ENCODE measurements around the gene CBFB. TPM values are rescaled to one million over a fixed set of nuclear protein-coding genes. Genes with fewer than 3 reads are reported as not detected.

CBFB gene
- total RNA-seq (2014; rRNA removed; shearing (Covaris generic)), result 26.9 and 27.8 TPM in 2 replicates
- 26.1 and 31.0 TPM in 2 replicates for polyA plus RNA-seq (2016; fragmentation: Nextera tagmentation; extraction: Ambion mirVana)
- long read RNA-seq, partial matches to known transcripts, result 0 of 2 reads
- long read RNA-seq, other reads (novel, unspliced or antisense), result 2 of 2 reads

DNA sequence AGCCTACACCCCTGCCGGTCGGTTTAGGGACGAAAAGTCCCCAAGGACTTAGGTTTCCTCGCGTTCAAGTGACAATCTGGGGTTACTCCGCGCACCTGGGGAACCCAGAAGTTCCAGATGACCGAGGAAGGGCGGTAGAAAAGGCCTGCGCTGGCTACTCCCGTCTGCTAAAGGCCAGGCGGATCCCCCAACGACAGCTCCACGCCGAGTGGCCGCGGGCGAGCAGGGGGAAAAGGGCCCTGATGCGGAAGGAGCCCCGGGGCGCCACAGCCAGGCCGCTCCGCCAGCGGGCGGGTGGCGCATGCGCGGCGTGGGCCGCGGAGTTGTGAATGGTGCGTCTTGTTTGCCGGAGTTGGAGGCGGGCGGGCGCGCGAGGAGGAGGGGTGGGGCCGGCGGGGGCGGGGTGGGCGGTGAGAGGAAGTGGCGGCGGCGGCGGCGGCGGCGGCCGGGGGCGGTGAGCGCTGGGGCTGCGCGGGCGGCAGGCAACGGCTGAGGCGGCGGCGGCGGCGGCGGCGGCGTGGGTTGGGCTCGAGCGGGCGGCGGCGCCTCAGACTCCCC lies at the start of gene CBFB:
CBFB (plus strand) TSS at position 454 of the 558 bp plus-strand sequence. CDS start 259 bp downstream, outside the sequence.
- Mint-ChIP-seq H3K9me3 (no peaks in the 10 kb centered on the region), H3K4me3 (peak within 1 kb of the TSS; percentile 89), H3K36me3 (ENCODE audit: low read depth) (peaks cover 2% of the 10 kb centered on the region; the same call in 2 of the 3 replicates), H3K4me1 (peaks cover 14% of the 10 kb centered on the region), H3K27ac (peak within 1 kb of the TSS; percentile 36; the same call in 1 of the 2 replicates), H3K27me3 (ENCODE audit: insufficient read depth, low read depth, poor library complexity) (peaks cover 14% of the 10 kb centered on the region)
- H3K79me2 ChIP-seq (replicated peaks; ENCODE audit: insufficient read depth), result peaks cover 33% of the 10 kb centered on the region
- H3K9me2 ChIP-seq (ENCODE audit: insufficient read depth), result no peaks in the 10 kb centered on the region
- peak within 1 kb of the TSS; percentile 99 for H2AFZ ChIP-seq
- H4K20me1 ChIP-seq (replicated peaks; ENCODE audit: insufficient read depth), result peaks cover 25% of the 10 kb centered on the region
- peak; percentile 87 for DNase-seq (ENCODE audit: low spot score)
- H3K27ac ChIP-seq (ENCODE audit: low read depth), result peak within 1 kb of the TSS; percentile 66; the same call in 1 of the 2 replicates
- H3K27me3 ChIP-seq (ENCODE audit: insufficient read depth), result peaks cover 16% of the 10 kb centered on the region
- H3K4me2 ChIP-seq, result peak within 1 kb of the TSS; percentile 90
- peaks cover 10% of the 10 kb centered on the region for H3K4me1 ChIP-seq (ENCODE audit: insufficient read depth)
- peak; percentile 38 for TF ChIP-seq EZH2 (IDR thresholded peaks at IDR 0.05; ENCODE audit: low read depth, unreplicated experiment)
- TF ChIP-seq, protein P1, sequence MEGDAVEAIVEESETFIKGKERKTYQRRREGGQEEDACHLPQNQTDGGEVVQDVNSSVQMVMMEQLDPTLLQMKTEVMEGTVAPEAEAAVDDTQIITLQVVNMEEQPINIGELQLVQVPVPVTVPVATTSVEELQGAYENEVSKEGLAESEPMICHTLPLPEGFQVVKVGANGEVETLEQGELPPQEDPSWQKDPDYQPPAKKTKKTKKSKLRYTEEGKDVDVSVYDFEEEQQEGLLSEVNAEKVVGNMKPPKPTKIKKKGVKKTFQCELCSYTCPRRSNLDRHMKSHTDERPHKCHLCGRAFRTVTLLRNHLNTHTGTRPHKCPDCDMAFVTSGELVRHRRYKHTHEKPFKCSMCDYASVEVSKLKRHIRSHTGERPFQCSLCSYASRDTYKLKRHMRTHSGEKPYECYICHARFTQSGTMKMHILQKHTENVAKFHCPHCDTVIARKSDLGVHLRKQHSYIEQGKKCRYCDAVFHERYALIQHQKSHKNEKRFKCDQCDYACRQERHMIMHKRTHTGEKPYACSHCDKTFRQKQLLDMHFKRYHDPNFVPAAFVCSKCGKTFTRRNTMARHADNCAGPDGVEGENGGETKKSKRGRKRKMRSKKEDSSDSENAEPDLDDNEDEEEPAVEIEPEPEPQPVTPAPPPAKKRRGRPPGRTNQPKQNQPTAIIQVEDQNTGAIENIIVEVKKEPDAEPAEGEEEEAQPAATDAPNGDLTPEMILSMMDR (conservative IDR thresholded peaks at IDR 0.05; ENCODE audit: low read depth in 2 of 2), result no peak; a peak in 1 of 4 replicates
- no peak for TF ChIP-seq CREB1 (CRISPR knock-in tag; IDR thresholded peaks at IDR 0.05; ENCODE audit: low read depth)
- no peak for TF ChIP-seq ZNF114 (CRISPR knock-in tag; IDR thresholded peaks at IDR 0.05)
- TF ChIP-seq EZH2phosphoT487 (IDR thresholded peaks at IDR 0.05; ENCODE audit: unreplicated experiment), result no peak
- peak; percentile 94 for TF ChIP-seq POLR2AphosphoS5 (IDR thresholded peaks at IDR 0.05; ENCODE audit: low read depth)
- ATAC-seq, result peak; percentile 82
- H3K4me3 ChIP-seq, result peak within 1 kb of the TSS; percentile 84
- no peaks in the 10 kb centered on the region for H3K36me3 ChIP-seq (ENCODE audit: insufficient read depth)
- H3F3A ChIP-seq (replicated peaks; ENCODE audit: low read depth), result no peaks in the 10 kb centered on the region

DNA sequence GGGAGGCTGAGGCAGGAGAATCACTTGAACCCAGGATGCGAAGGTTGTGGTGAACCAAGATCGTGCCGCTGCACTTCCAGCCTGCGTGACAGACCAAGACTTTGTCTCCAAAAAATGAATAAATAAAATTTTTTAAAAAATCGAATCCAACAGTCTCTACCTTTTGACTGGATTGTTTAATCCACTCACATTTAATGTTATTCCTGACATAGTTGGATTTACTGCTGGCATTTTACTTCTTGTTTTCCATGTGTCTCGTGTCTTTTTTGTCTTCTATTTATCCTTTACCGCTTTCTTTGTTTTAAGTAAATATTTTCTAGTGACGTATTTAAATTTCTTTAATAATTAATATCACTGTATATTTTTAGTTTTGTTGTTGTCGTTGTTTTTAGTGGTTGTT lies 45.9 kb upstream of the CBFB start:
- Histone ChIP-seq H2AFZ (no peak overlapping the region), H3K27me3 (ENCODE audit: insufficient read depth) (no peaks in the 10 kb centered on the region), H3F3A (replicated peaks; ENCODE audit: low read depth) (no peaks in the 10 kb centered on the region), H3K9me2 (ENCODE audit: insufficient read depth) (no peaks in the 10 kb centered on the region), H3K36me3 (ENCODE audit: insufficient read depth) (no peaks in the 10 kb centered on the region), H3K27ac (ENCODE audit: low read depth) (no peak overlapping the region), H3K4me3 (no peak overlapping the region), H3K79me2 (replicated peaks; ENCODE audit: insufficient read depth) (no peaks in the 10 kb centered on the region), H4K20me1 (replicated peaks; ENCODE audit: insufficient read depth) (no peaks in the 10 kb centered on the region), H3K4me1 (ENCODE audit: insufficient read depth) (no peaks in the 10 kb centered on the region), H3K4me2 (no peak overlapping the region)
- ATAC-seq (no peak), DNase-seq (ENCODE audit: low spot score) (no peak)
- peaks cover 2% of the 10 kb centered on the region for H3K27me3 Mint-ChIP-seq (ENCODE audit: insufficient read depth, low read depth, poor library complexity)
- no peaks in the 10 kb centered on the region for H3K36me3 Mint-ChIP-seq (ENCODE audit: low read depth)
- no peak overlapping the region for H3K4me3 Mint-ChIP-seq
- H3K4me1 Mint-ChIP-seq, result no peaks in the 10 kb centered on the region
- H3K27ac Mint-ChIP-seq, result no peak overlapping the region
- H3K9me3 Mint-ChIP-seq, result no peaks in the 10 kb centered on the region
- TF ChIP-seq ZNF114 (CRISPR knock-in tag; IDR thresholded peaks at IDR 0.05) (no peak), EZH2phosphoT487 (IDR thresholded peaks at IDR 0.05; ENCODE audit: unreplicated experiment) (no peak), JUNB (IDR thresholded peaks at IDR 0.05; ENCODE audit: unreplicated experiment) (no peak), ZNF331 (CRISPR knock-in tag; IDR thresholded peaks at IDR 0.05; ENCODE audit: low read depth) (no peak), POLR2AphosphoS5 (IDR thresholded peaks at IDR 0.05; ENCODE audit: low read depth) (no peak), STAT1 (IDR thresholded peaks at IDR 0.05; ENCODE audit: unreplicated experiment) (no peak), EZH2 (IDR thresholded peaks at IDR 0.05; ENCODE audit: low read depth, unreplicated experiment) (no peak)
- TF ChIP-seq, protein P2, sequence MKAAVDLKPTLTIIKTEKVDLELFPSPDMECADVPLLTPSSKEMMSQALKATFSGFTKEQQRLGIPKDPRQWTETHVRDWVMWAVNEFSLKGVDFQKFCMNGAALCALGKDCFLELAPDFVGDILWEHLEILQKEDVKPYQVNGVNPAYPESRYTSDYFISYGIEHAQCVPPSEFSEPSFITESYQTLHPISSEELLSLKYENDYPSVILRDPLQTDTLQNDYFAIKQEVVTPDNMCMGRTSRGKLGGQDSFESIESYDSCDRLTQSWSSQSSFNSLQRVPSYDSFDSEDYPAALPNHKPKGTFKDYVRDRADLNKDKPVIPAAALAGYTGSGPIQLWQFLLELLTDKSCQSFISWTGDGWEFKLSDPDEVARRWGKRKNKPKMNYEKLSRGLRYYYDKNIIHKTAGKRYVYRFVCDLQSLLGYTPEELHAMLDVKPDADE (IDR thresholded peaks at IDR 0.05), result no peak
- TF ChIP-seq, protein P1 (conservative IDR thresholded peaks at IDR 0.05; ENCODE audit: low read depth in 2 of 2), result no peak

All from GM23338 (cell line).